Calu3 (cell line): ENCODE measurements around the gene NCKAP5L. TPM values are rescaled to one million over a fixed set of nuclear protein-coding genes. Genes with fewer than 3 reads are reported as not detected.

Source experiments
- BruUV-seq: library from RNA; stranded (reverse); fragments of 400-500 nt; replicated peaks from 2 replicates; lab custom pipeline; 2021; lab: Mats Ljungman, UMichigan
- CTCF ChIA-PET: fragments of 300-600 bp; sonication (Branson Sonifier 250); formaldehyde crosslinking; loops from one replicate; lab custom pipeline; 2022; ENCODE audit warnings: antibody characterized with exemption; lab: Charles Lee
- DNase-seq: peaks from one replicate; pipeline ENCODE4 v3.0.0; 2022
- H3K27ac Mint-ChIP-seq: one replicate; pipeline ENCODE4 v1.8.0; 2022; ENCODE audit warnings: mixed read lengths; ENCODE audit not compliant: unreplicated experiment
- H3K27me3 Mint-ChIP-seq: one replicate; pipeline ENCODE4 v1.8.0; 2022; ENCODE audit warnings: mixed read lengths; ENCODE audit not compliant: unreplicated experiment
- H3K36me3 Mint-ChIP-seq: one replicate; pipeline ENCODE4 v1.8.0; 2022; ENCODE audit warnings: mild to moderate bottlenecking, moderate library complexity, mixed read lengths; ENCODE audit not compliant: insufficient read depth, unreplicated experiment
- H3K4me1 Mint-ChIP-seq: one replicate; pipeline ENCODE4 v1.8.0; 2022; ENCODE audit warnings: mild to moderate bottlenecking, low read depth, mixed read lengths; ENCODE audit not compliant: unreplicated experiment
- H3K4me3 Mint-ChIP-seq: one replicate; pipeline ENCODE4 v1.8.0; 2022; ENCODE audit warnings: mild to moderate bottlenecking, low read depth, moderate library complexity, mixed read lengths; ENCODE audit not compliant: unreplicated experiment
- H3K9me3 Mint-ChIP-seq: one replicate; pipeline ENCODE4 v1.8.0; 2022; ENCODE audit warnings: low read depth, mixed read lengths; ENCODE audit not compliant: unreplicated experiment
- intact Hi-C: fragments of 100-400 bp; cut with micrococcal nuclease; formaldehyde crosslinking; loops from one replicate; pipeline ENCODE4 v1.10.0; 2022; ENCODE audit not compliant: unreplicated experiment
- total RNA-seq: library from RNA; stranded (reverse); gene quantifications from 2 replicates; pipeline ENCODE4 v1.2.3, GENCODE V29; 2022
- TF ChIP-seq, protein P1 (sequence below): fragments of 200-600 bp; IDR thresholded peaks from one replicate; pipeline ENCODE4 v1.8.0; 2022; ENCODE audit warnings: antibody characterized with exemption; ENCODE audit not compliant: unreplicated experiment

NCKAP5L gene
- total RNA-seq, 1 experiment from 2014 or later, result 10.0 TPM

DNA sequence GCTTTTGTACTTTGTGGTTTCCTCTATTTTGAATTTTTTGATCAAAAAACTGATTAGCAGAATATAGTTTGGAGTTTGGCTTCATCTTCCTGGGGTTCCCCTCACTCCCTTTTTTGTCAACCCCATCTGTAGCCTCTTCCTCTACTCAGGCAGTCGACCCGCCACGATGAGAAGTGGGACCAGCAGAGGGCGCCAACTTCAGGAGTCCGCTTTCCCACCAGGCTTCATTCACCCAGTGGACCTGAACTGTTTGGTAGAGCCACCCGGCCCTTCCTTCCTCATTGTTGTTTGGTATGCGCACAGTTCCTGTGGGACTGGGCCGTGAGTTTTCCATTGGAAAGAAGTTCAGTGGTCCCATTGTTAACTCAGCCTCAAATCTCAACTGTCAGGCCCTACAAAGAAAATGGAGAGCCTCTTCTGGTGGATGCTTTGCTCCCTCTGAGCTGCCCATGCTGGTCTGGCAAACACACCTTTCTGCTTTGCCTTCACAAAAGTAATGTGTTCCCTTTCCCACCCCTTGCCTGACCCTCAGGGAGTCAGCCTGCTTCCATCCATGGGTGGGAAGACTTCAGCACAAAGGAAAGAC is 65.1 kb downstream of the NCKAP5L start:
- TF ChIP-seq, protein P1, sequence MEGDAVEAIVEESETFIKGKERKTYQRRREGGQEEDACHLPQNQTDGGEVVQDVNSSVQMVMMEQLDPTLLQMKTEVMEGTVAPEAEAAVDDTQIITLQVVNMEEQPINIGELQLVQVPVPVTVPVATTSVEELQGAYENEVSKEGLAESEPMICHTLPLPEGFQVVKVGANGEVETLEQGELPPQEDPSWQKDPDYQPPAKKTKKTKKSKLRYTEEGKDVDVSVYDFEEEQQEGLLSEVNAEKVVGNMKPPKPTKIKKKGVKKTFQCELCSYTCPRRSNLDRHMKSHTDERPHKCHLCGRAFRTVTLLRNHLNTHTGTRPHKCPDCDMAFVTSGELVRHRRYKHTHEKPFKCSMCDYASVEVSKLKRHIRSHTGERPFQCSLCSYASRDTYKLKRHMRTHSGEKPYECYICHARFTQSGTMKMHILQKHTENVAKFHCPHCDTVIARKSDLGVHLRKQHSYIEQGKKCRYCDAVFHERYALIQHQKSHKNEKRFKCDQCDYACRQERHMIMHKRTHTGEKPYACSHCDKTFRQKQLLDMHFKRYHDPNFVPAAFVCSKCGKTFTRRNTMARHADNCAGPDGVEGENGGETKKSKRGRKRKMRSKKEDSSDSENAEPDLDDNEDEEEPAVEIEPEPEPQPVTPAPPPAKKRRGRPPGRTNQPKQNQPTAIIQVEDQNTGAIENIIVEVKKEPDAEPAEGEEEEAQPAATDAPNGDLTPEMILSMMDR, result peak; percentile 50
- Mint-ChIP-seq H3K27ac (no peak overlapping the region), H3K36me3 (peaks cover 73% of the 10 kb centered on the region), H3K4me1 (no peaks in the 10 kb centered on the region), H3K9me3 (no peaks in the 10 kb centered on the region), H3K4me3 (no peak overlapping the region), H3K27me3 (no peaks in the 10 kb centered on the region)
- intact Hi-C loops, result no loop called here
- DNase-seq, result peak; percentile 54
- CTCF ChIA-PET, result interaction anchor here (1.6 kb wide), 1 partner anchor 22 kb away, joined by 4 read pairs; the partner anchor contains the start of gene TMBIM6
- no TSS peak for BruUV-seq

DNA sequence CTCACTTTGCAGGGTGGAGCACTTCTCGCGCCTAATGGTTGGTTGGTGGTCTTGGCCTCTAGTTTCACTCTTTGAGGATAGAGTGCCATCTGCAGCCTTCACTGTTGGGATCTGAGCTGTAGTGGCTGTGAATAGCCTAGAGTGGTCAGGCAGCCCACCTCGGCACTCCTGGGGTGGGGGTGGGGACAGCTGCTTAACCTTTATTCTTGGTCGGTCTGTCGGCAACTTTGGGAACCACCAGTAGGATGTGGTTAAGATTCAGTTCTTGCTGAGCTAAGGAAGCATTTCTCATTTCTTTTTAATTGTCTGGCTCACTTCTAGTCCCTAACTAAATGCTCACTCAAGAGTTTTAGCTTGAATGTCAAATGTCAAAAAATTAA is 65.8 kb downstream of the NCKAP5L start:
- CTCF ChIA-PET, result interaction anchor here (1.6 kb wide), 1 partner anchor 22 kb away, joined by 4 read pairs; the partner anchor contains the start of gene TMBIM6
- Mint-ChIP-seq H3K36me3 (peaks cover 76% of the 10 kb centered on the region), H3K27me3 (no peaks in the 10 kb centered on the region), H3K4me1 (no peaks in the 10 kb centered on the region), H3K4me3 (no peak overlapping the region), H3K9me3 (no peaks in the 10 kb centered on the region), H3K27ac (no peak overlapping the region)
- intact Hi-C loops, result no loop called here
- TF ChIP-seq, protein P1, result no peak
- no TSS peak for BruUV-seq
- DNase-seq, result no peak

DNA sequence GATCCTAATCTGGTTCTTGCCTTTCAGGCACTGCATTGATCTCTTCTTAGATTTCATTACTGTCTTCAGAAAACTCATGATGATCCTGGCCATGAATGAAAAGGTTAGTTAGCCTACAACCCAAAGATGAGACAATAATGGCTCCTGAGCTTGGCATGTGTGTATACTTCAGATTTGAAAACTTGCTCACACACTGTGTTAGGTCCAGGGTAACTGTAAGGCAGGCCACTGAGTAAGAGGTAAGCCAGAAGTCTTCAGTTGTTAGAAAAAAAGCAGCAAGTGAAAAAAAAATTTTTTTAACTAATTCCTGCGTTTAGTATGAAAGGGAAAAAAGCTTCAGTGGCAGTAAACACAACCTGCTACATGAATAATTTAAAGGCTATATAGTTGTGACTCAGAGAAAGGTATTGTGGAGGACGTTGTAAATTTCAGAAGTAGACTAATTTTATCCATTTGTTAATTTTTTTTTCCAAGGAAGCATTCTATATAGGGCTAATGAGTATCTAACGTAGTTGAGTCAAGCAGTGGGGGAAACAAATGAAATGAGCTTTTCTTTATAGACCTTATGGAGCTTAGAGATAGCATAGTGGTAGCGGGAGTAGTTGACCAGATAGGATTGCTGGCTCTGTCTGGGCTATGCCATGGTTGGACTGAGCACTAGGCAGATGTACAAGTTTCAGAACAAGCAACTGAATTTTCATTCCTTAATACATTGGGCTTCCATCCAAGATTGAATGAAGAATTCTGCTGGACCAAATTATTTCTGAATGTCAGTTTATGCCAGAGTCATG is 66.3 kb downstream of the NCKAP5L start:
- Mint-ChIP-seq H3K27me3 (no peaks in the 10 kb centered on the region), H3K4me3 (no peak overlapping the region), H3K9me3 (no peaks in the 10 kb centered on the region), H3K36me3 (peaks cover 77% of the 10 kb centered on the region), H3K27ac (no peak overlapping the region), H3K4me1 (no peaks in the 10 kb centered on the region)
- DNase-seq, result no peak
- TF ChIP-seq, protein P1, result no peak
- BruUV-seq, result no TSS peak
- intact Hi-C loops, result no loop called here
- CTCF ChIA-PET, result interaction anchor here (1.6 kb wide), 1 partner anchor 21 kb away, joined by 4 read pairs; the partner anchor contains the start of gene TMBIM6

GRCh38 chr12:49750996-49751393 is 77.2 kb downstream of the NCKAP5L start:
- no TSS peak for BruUV-seq
- Mint-ChIP-seq H3K27ac (peak overlapping the region; percentile 89), H3K36me3 (peaks cover 50% of the 10 kb centered on the region), H3K27me3 (no peaks in the 10 kb centered on the region), H3K9me3 (no peaks in the 10 kb centered on the region), H3K4me1 (peaks cover 12% of the 10 kb centered on the region), H3K4me3 (peak overlapping the region; percentile 19)
- intact Hi-C loops, result no loop called here
- TF ChIP-seq, protein P1, result no peak
- DNase-seq, result no peak
- CTCF ChIA-PET, result interaction anchor here (0.6 kb wide), 1 partner anchor 286 kb away, joined by 3 read pairs; no protein-coding TSS in a partner anchor
